GM21825 (cell line): ENCODE measurements around the gene PFAS.
"Not testable (repeated sequence)": the region's sequence is repeated elsewhere in the genome, so short reads cannot be mapped to it uniquely, and the experiment has no call there.

Source experiments
- ATAC-seq: cut with Tn5 transposase; IDR thresholded peaks from one replicate; pipeline ENCODE4 v1.9.1; 2021; ENCODE audit warnings: mild to moderate bottlenecking, moderate library complexity; ENCODE audit not compliant: unreplicated experiment

PFAS gene

DNA sequence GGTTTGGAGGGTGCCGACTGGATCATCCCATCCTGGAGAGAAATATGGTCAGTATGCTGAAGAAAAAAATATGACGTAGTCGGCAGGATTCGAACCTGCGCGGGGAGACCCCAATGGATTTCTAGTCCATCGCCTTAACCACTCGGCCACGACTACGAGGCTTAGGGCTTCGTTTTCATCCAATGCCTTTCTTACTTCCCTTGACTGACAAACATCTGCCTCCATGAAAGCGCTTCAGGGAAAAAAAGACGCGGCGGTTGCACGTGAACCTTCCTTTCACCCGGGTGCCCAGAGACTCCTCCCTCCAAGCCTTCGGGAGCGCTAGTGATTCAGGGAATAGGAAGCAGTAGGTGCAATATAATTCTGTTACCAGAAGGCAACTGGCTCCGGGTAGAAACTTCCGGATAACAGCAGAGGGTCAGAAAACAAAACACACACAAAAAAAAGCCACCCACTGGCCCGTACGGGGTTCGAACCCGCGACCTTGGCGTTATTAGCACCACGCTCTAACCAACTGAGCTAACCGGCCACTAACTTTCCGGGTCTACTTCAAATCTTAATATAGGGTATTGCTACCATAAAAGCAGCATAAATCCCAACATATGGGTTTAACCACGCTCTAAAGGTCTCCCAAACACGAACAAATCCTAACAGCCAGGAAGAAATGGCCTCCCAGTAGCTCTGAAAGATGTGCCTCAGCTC, 22.4 kb upstream of the PFAS start:
- ATAC-seq = no peak

DNA sequence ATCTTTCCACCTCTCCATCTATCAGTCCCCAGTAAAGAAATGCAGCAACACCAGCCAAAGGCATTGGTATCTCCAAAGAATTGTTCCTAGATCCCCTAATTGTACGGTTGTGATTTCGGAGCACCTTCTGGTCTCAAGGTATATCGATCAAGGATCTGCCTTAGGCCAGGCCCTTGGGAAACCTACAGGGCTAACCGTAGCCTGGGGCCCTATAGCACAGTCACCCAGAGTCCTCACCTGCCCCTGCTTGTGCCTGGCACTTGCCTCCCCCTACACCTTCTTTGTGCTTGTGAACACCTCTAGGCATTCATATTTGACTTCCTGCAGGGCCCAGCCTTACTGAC, 21.9 kb upstream of the PFAS start:
- ATAC-seq = no peak

DNA sequence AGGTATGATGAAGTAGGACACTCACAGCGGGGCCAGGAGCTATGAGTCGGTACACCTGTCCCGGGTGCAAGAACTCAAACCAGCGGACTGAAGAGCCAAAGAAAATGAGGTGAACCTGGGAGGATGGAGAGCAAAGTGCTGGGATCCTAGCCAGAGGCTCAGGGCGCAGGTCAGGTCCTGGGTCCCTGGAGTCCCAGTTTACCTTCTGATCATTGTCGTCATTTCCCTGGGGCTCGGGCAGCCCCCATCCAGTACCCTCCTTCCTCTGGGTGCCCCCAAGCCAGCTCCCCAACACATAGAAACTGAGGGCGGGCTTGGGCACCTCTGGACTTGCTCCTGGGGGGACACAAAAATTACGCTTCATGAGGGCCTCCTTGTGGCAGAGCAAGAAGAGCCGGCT, 17.4 kb upstream of the PFAS start:
- ATAC-seq = no peak

DNA sequence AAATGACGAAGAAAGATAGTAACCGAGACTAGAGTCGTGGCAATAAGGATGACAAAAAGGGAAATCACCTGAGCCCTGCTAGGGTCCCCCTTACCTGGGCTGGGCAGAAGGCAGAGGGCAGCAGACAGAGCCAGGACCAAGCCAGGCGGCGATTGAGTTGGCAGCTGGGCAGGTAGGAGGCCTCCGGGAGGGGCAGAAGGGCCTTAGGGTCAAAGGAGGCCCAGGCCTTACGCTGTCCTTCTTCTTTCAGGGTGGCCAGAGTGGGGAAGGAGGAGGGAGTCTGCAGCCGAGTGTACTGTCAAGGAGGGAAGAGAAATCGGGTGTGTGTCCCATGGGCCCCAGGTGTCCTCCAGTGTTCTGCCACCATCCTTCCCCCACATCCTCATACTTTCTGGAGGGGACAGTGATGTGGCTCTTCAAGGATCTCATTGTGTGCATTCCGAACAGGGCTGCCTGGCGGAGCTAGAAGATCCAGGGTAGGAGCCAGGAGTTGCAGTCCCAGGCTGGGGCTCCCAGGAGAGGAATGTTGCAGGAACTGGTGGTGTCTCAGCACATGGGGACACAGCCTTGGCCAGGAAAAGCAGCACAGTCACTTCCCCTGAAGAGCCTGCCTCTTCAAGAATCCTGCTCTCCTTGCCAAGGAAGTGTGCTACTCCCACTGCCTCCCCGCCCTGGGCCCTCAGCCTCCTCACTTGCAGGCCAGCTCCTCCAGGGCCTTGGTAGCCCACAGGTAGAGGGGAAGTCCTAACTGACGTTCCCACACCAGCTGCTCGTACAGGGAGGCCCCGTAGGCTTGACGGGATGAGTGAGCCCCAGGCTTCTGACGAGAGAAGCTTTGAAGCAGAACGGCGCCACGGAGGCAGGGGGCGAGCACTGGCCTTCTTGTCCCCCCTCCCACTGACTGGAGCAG, 14.5 kb upstream of the PFAS start:
- no peak for ATAC-seq

DNA sequence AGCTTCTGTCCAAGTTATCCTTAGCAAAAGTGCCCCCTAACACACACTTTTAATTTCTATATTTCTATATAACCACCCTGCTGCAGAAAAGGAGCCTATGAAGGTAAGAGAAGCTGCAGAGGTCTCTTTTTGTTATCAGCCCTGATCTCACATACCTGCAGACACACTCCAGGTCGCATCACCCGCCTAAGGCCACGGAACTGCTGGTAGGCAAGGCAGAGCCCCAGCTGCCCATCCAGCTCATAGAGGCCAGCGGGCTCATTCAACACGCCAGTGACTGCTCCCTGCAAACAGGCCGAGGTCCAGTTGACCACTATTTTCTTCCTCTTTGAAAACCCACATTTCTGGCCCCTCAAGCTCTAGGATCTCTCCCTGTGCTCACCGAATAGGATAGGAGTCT, 13.4 kb upstream of the PFAS start:
- no peak for ATAC-seq

DNA sequence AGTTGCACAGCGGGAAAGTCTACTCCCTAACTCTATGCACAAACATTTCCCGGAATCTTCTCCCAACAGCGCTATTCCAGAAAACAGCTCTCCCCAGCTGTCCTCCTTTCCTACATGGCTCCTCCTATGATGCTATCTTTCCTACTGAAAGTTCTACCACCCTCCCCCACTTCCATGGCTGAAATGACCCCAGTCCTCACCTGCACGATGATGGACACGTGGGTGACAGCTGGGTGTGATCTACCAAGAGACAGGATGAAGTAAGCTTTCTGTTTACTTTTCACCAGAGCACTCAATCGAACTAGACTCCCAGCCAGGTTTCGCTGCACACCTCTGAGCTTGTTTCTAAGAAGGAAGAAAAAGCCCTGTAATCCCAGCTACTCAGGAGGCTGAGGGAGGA, 11.9 kb upstream of the PFAS start:
- no peak for ATAC-seq

DNA sequence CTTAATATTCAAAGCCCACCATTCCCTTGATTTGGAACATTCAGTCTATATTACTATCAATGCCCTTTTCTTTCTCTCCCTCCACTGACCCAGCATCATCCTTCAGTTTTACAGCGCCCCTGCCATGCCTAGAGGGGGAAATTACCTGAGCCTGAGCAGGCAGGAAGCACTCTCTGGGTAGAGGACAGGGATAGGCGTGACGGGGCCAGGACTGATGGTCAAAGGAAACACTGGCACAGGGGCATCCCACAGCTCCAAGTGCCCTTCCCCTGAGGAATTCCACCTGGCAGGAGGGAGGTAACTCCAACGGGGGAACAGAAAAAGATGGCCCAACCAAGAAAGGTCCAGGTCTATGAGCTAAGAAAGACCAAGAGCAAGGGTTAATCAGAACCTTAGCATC, 11.2 kb upstream of the PFAS start:
- no peak for ATAC-seq

DNA sequence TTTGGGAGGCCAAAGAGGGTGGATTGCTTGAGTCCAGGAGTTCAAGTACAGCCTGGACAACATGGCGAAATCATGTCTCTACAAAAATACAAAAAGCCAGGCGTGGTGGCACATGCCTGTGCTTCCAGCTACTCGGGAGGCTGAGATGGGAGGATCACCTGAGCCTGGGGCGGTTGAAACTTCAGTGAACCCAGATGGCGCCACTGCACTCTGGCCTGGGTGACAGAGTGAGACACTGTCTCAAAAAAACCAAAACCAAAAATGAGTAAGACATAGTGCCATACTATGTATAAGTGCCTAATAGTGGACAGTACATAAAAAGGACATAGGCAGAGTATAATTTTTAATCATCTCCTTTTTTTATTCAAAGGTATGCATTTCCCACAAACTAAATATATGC, 5.3 kb upstream of the PFAS start:
- ATAC-seq = no peak

DNA sequence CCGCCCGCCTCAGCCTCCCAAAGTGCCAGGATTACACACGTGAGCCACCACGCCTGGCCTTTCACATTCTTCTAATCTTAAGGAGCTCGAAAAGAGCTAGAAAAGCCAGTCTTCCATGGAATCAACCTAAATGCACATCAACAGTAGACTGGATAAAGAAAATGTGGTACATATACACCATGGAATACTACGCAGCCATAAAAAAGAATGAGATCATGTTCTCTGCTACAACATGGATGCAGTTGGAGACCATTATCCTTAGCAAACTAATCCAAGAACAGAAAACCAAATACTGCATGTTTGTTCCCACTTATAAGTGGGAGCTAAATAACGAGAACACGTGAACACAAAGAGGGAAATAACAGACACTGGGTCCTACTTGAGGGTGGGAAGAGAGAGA, 4.3 kb upstream of the PFAS start:
- no peak for ATAC-seq

DNA sequence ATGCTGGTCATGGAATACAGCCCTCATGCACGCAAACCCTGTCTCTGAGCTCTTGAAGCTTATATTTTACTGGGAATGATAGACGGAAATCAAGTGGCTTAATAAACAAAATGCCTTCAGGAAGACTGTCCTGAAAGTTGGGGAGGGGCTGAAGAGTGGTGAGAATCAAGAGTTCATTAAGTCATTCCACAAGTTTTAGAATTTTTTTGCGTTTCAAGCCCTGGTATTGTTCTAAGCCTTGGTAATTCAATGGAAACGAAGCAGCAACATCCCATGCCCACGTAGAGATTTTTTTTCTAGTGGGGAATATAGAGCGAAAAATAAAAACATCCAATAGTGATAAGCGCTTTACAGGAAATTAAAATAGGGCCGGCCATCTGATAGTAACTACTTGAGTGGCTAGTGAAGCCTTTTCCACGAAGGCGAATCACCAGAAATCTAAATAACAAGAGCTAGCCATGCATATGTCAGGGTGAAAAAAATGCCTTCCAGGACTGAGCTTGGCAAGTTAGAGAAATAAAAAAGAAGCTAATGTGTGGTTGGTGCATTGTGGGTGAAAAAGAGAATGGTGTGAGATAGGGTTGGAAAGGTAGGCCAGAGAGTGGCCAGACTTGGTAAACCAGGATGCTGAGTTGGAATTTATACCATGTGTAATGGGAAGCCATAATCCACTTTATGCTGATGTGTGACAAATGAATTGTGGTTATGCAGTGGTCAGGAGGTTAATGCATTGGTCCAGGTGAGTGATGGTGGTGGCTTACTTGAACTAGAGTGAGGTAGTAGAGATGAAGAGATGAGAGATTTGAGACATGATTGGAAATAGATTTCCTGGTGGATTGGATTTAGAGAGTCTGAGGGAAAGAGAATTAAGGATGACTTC, 772 bp downstream of the PFAS start:
- ATAC-seq = no peak

DNA sequence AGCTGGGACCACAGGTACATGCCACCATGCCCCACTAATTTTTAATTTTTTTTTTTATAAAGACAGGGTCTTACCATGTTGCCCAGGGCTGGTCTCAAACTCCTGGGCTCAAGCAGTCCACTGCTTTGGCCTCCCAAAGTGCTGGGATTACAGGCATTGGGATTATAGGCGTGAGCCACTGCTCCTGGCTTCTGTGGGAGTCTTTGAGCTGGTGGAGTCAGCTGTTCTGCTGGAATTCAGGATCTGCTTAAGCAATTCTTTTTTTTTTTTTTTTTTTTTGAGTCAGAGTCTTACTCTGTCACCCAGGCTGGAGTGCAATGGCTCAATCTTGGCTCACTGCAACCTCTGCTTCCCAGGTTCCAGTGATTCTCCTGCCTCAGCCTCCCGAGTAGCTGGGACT, 2.3 kb downstream of the PFAS start:
- ATAC-seq = not testable (repeated sequence)

DNA sequence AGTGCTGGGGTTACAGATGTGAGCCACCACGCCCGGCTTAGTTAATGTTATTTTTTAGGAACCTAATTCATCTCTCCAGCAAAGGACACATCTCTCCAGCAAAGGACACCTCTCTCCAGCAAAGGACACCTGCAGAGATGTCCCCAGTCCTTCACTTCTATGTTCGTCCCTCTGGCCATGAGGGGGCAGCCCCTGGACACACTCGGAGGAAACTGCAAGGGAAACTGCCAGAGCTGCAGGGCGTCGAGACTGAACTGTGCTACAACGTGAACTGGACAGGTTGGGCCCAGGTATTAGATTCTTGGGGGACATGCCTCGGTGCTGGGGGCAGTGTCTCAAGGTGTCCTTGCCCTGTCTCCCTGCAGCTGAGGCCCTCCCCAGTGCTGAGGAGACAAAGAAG, 4.7 kb downstream of the PFAS start:
- ATAC-seq = no peak

DNA sequence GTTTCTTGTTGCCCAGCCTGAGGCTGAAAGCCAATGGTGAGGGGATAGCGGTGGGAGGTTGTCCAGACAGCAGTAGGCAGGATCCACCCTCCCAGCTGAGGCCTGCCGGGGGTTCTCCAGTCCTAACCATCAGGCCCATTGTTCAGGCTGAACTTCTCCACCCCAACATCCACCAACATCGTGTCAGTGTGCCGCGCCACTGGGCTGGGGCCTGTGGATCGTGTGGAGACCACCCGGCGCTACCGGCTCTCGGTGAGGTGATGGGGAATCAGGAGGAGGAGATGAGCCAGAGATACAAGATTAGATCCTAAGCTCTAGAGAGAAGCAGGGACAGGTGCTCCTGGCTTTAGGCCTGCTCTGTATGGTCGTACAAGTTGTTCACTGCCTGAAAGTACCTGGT, 5.8 kb downstream of the PFAS start:
- no peak for ATAC-seq

DNA sequence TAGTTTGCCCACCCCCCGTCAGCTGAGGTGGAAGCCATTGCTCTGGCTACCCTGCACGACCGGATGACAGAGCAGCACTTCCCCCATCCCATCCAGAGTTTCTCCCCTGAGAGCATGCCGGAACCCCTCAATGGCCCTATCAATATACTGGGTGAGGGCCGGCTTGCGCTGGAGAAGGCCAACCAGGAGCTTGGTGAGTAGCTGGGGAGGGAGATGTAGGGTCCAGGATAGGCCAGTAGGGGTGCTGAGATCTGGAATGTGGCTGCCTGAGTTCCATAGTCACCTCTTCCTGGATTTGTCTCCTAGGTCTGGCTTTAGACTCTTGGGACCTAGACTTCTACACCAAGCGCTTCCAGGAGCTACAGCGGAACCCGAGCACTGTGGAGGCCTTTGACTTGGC, 6.4 kb downstream of the PFAS start:
- no peak for ATAC-seq

DNA sequence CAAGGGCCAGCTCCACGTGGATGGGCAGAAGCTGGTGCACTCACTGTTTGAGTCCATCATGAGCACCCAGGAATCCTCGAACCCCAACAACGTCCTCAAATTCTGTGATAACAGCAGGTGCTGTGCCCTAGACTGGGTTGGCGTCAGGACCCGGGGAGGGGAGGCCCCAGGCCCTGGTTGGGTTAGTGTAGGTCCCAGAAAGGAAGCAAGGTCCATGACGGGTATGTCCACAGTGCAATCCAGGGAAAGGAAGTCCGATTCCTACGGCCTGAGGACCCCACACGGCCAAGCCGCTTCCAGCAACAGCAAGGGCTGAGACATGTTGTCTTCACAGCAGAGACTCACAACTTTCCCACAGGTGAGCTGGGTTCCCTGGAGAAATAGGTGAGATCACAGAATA, 7.2 kb downstream of the PFAS start:
- ATAC-seq = no peak

DNA sequence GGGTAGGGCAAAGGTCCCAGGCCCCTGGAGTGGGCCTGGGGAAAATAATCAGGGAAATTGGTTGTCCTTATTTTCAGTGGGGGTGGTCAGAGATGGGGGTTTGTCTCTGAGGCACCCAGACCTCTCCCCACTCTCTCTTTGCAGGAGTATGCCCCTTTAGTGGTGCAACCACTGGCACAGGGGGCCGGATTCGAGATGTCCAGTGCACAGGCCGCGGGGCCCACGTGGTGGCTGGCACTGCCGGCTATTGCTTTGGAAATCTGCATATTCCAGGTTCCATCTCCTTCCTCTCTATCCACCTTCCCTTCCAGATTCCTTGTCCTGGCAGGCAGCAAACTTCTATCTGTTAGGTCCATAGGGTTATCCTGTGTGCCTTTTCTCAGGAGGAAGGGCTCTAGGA, 7.6 kb downstream of the PFAS start:
- ATAC-seq = no peak

DNA sequence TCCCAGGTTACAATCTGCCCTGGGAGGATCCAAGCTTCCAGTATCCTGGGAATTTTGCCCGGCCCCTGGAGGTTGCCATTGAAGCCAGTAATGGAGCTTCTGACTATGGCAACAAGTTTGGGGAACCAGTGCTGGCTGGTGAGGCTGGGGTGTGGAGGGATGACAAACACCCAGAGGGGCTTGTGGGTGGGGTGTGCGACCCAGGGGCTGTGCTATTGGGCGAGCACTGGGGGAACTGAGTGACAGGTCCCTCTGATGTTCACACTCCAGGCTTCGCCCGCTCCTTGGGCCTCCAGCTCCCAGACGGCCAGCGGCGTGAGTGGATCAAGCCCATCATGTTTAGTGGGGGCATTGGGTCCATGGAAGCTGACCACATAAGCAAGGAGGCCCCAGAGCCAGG, 8.7 kb downstream of the PFAS start:
- ATAC-seq = no peak

DNA sequence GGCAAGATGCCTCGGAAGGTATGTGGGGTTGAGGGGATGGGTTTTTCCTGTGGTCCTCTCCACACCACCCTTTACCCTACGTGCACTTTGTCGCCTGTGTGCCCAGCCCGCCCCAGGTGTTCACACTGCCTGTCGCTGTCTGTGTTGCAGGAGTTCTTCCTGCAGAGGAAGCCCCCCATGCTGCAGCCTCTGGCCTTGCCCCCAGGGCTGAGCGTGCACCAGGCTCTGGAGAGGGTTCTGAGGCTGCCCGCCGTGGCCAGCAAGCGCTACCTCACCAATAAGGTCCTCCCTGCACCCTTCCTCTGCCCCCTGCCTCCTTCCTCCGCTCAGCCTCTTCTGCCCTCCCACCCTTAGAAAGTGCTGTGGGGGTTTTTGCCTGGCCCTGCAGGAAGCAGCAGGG, 15.2 kb downstream of the PFAS start:
- ATAC-seq = no peak

DNA sequence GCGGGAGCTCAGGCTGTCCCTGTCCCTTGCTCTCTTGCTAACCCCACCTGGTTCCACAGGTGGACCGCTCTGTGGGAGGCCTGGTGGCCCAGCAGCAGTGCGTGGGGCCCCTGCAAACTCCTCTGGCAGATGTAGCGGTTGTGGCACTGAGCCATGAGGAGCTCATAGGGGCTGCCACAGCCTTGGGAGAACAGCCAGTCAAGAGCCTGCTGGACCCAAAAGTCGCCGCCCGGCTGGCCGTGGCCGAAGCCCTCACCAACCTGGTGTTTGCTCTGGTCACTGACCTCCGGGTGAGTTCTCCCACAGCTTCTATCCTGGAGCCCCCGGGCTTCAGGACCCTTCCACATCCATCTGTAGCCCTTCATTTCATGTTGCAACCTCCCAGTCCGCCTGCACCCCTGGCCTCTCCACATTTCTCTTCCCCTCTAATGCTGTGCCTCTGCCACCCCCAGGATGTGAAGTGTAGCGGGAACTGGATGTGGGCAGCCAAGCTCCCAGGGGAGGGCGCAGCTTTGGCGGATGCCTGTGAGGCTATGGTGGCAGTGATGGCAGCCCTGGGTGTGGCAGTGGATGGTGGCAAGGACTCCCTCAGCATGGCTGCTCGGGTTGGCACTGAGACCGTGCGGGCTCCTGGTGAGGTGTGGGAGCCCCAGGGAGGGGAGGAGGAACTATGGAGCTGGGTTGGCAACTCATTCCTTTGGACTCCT, 15.9 kb downstream of the PFAS start:
- ATAC-seq = no peak

DNA sequence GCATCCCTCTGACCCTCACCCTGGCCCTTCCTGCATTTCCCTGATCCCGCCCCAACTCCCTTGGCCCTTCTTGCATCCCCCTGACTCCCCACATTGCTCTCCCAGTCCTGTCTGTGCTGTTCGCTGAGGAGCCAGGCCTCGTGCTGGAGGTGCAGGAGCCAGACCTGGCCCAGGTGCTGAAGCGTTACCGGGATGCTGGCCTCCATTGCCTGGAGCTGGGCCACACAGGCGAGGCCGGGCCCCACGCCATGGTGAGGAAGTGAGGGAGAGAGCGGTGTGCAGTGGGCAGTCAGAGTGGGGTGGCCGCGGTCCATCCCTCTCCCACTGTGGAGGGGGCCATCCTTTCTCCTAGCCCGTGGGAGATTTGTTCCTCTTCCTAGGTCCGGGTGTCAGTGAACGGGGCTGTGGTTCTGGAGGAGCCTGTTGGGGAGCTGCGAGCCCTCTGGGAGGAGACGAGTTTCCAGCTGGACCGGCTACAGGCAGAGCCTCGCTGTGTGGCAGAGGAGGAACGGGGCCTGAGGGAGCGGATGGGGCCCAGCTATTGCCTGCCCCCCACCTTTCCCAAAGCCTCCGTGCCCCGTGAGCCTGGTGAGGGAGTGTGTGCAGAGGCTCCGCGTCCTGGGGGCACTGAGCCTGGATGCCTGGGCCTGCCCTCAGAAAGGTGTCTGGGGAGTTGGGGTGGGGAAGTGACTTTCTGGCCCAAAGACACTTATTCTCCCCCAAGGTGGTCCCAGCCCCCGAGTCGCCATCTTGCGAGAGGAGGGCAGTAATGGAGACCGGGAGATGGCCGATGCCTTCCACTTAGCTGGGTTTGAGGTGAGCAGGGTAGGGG, 17.8 kb downstream of the PFAS start:
- ATAC-seq = no peak
